GM04503 (cell line): ENCODE data around the gene TMEM163.
"Not testable (repeated sequence)": the region's sequence is repeated elsewhere in the genome, so short reads cannot be mapped to it uniquely, and the experiment has no call there.

Experiments
- DNase-seq: peaks from one replicate; pipeline ENCODE4 v3.0.0-alpha.2; 2012; ENCODE audit warnings: low read depth

The TMEM163 gene

GRCh38 chr2:134619250-134619649, 99.5 kb downstream of the TMEM163 start:
- DNase-seq = no peak

GRCh38 chr2:134615480-134615879, 103.3 kb downstream of the TMEM163 start:
- DNase-seq = not testable (repeated sequence)

GRCh38 chr2:134611316-134611715, 107.5 kb downstream of the TMEM163 start:
- DNase-seq = no peak

GRCh38 chr2:134610871-134611270, 107.9 kb downstream of the TMEM163 start:
- DNase-seq = no peak

GRCh38 chr2:134609924-134610513, 108.8 kb downstream of the TMEM163 start:
- DNase-seq = no peak

- DNase-seq = no peak
Observed at GRCh38 chr2:134603966-134604365, 114.8 kb downstream of the TMEM163 start.

GRCh38 chr2:134602666-134603065, 116.1 kb downstream of the TMEM163 start:
- no peak for DNase-seq

- no peak for DNase-seq
Observed at GRCh38 chr2:134601264-134601663, 117.5 kb downstream of the TMEM163 start.

- no peak for DNase-seq
Observed at GRCh38 chr2:134600208-134600607, 118.6 kb downstream of the TMEM163 start.

GRCh38 chr2:134599236-134599635, 119.6 kb downstream of the TMEM163 start:
- DNase-seq = no peak

GRCh38 chr2:134594399-134594798, 124.4 kb downstream of the TMEM163 start:
- no peak for DNase-seq

- no peak for DNase-seq
Observed at GRCh38 chr2:134593519-134593918, 125.3 kb downstream of the TMEM163 start.

GRCh38 chr2:134592377-134592776, 126.4 kb downstream of the TMEM163 start:
- no peak for DNase-seq

GRCh38 chr2:134591526-134591925, 127.3 kb downstream of the TMEM163 start:
- DNase-seq = no peak

- DNase-seq = no peak
Observed at GRCh38 chr2:134590679-134591078, 128.1 kb downstream of the TMEM163 start.

- not testable (repeated sequence) for DNase-seq
Observed at GRCh38 chr2:134589171-134590083, 129.4 kb downstream of the TMEM163 start.

GRCh38 chr2:134588556-134588955, 130.2 kb downstream of the TMEM163 start:
- DNase-seq = no peak

- no peak for DNase-seq
Observed at GRCh38 chr2:134586326-134586965, 132.4 kb downstream of the TMEM163 start.

GRCh38 chr2:134583997-134584520, 134.7 kb downstream of the TMEM163 start:
- no peak for DNase-seq

GRCh38 chr2:134583462-134583861, 135.3 kb downstream of the TMEM163 start:
- DNase-seq = no peak

- DNase-seq = no peak
Observed at GRCh38 chr2:134582547-134582899, 136.3 kb downstream of the TMEM163 start.

GRCh38 chr2:134581877-134582546, 136.8 kb downstream of the TMEM163 start:
- no peak for DNase-seq
